Measurements from ENCODE around the gene CHST7.
"Not testable (repeated sequence)": the region's sequence is repeated elsewhere in the genome, so short reads cannot be mapped to it uniquely, and the experiment has no call there.

GRCh38 chrX:46544527-46544926, 29.0 kb upstream of the CHST7 start:
- not testable (repeated sequence) for TF ChIP-seq POLR2AphosphoS5, CTCF (IDR thresholded peaks at IDR 0.05)
